OCI-LY7 (cell line): Measurements from ENCODE around the gene DCDC2C. TPM values are rescaled to one million over a fixed set of nuclear protein-coding genes. Genes with fewer than 3 reads are reported as not detected.

Source experiments
- BruUV-seq: library from RNA; stranded (reverse); fragments of 400-500 nt; replicated peaks from 2 replicates; lab custom pipeline; 2021; lab: Mats Ljungman, UMichigan
- CTCF ChIA-PET: fragments of 300-600 bp; sonication (Branson Sonifier 250); formaldehyde crosslinking; loops from one replicate; lab custom pipeline; 2022; ENCODE audit warnings: antibody characterized with exemption; ENCODE audit not compliant: unreplicated experiment; lab: Charles Lee
- POLR2A ChIA-PET: fragments of 300-600 bp; sonication (Branson Sonifier 250); formaldehyde crosslinking; loops from one replicate; lab custom pipeline; 2022; ENCODE audit warnings: antibody characterized with exemption; lab: Charles Lee
- DNase-seq: peaks from one replicate; pipeline ENCODE4 v3.0.0-alpha.2; 2015; ENCODE audit warnings: low spot score
- H2AFZ ChIP-seq: fragments of 200-600 bp; sonication (generic), shearing (Covaris generic); 2 replicates; pipeline ENCODE4 v1.6.1; 2014; ENCODE audit warnings: mild to moderate bottlenecking, antibody characterized with exemption, low read length, moderate library complexity
- H3K27ac ChIP-seq: fragments of 200-600 bp; sonication (generic); 2 replicates; pipeline ENCODE4 v1.5.1; 2014; ENCODE audit warnings: mixed run types, low read depth, mild to moderate bottlenecking, moderate library complexity, low read length, inconsistent platforms; ENCODE audit not compliant: poor library complexity, severe bottlenecking
- H3K36me3 ChIP-seq: fragments of 200-600 bp; sonication (generic); 2 replicates; pipeline ENCODE4 v1.6.1; 2014; ENCODE audit warnings: mild to moderate bottlenecking, antibody characterized with exemption, low read length, moderate library complexity, mixed read lengths; ENCODE audit not compliant: insufficient read depth
- H3K4me1 ChIP-seq: fragments of 200-600 bp; sonication (generic); 2 replicates; pipeline ENCODE4 v1.5.1; 2014; ENCODE audit warnings: mild to moderate bottlenecking, low read length; ENCODE audit not compliant: insufficient read depth, poor library complexity, severe bottlenecking
- H3K4me2 ChIP-seq: fragments of 200-600 bp; sonication (generic); 2 replicates; pipeline ENCODE4 v1.6.1; 2014; ENCODE audit warnings: mild to moderate bottlenecking, low read length
- H3K4me3 ChIP-seq: fragments of 200-600 bp; sonication (generic); 2 replicates; pipeline ENCODE4 v1.5.1; 2014; ENCODE audit warnings: mild to moderate bottlenecking, low read depth, low read length; ENCODE audit not compliant: poor library complexity, severe bottlenecking
- H3K79me2 ChIP-seq: fragments of 200-600 bp; sonication (generic); 2 replicates; pipeline ENCODE4 v1.6.1; 2016; ENCODE audit warnings: low read depth, mild to moderate bottlenecking, low read length, moderate library complexity, mixed read lengths; ENCODE audit not compliant: insufficient read depth
- H3K9me2 ChIP-seq: fragments of 200-600 bp; sonication (generic); 2 replicates; pipeline ENCODE4 v1.6.1; 2016; ENCODE audit warnings: mild to moderate bottlenecking, low read length, mixed read lengths; ENCODE audit not compliant: insufficient read depth
- H3K9me3 ChIP-seq: fragments of 200-600 bp; sonication (generic); 2 replicates; pipeline ENCODE4 v1.6.1; 2014; ENCODE audit warnings: mild to moderate bottlenecking, mixed run types, low read length, mixed read lengths
- H4K20me1 ChIP-seq: fragments of 200-600 bp; sonication (generic); 2 replicates; pipeline ENCODE4 v1.6.1; 2014; ENCODE audit warnings: mild to moderate bottlenecking, antibody characterized with exemption, low read length, moderate library complexity, mixed read lengths; ENCODE audit not compliant: insufficient read depth
- CTCF ChIP-seq: fragments of 200-600 bp; sonication (generic); conservative IDR thresholded peaks from 2 replicates; pipeline ENCODE4 v1.5.1; 2014; ENCODE audit warnings: mild to moderate bottlenecking, antibody characterized with exemption, low read length, moderate library complexity, mixed read lengths
- EZH2phosphoT487 ChIP-seq: fragments of 200-600 bp; sonication (generic); IDR thresholded peaks from 2 replicates; pipeline ENCODE4 v1.6.1; 2018; ENCODE audit warnings: low read depth, borderline replicate concordance, mild to moderate bottlenecking, mixed run types, antibody characterized with exemption, low read length, moderate library complexity, mixed read lengths
- intact Hi-C: fragments of 100-400 bp; cut with micrococcal nuclease; formaldehyde crosslinking; loops from one replicate; pipeline ENCODE4 v1.10.0; 2022; ENCODE audit not compliant: unreplicated experiment
- total RNA-seq, 2 experiments: library from RNA; depleted of rRNA in 1 of 2; stranded (reverse); fragments of >200 nt in 1 of 2; shearing (Covaris generic) in 1 of 2; gene quantifications; 2 replicates each; pipeline ENCODE4 v1.2.3, GENCODE V29; 2014 to 2022

DCDC2C gene
- total RNA-seq, 2 experiments from 2014 or later: not detected

GRCh38 chr2:3785220-3785889, 82.0 kb downstream of the DCDC2C start:
- no peaks in the 10 kb centered on the region for H3K36me3 ChIP-seq
- no peak overlapping the region for H3K4me2 ChIP-seq
- BruUV-seq: no TSS peak
- no peaks in the 10 kb centered on the region for H3K9me3 ChIP-seq
- DNase-seq: no peak
- ChIA-PET CTCF (no interaction called here), POLR2A (no interaction called here)
- no peak overlapping the region for H2AFZ ChIP-seq
- intact Hi-C loops: no loop called here
- H3K4me1 ChIP-seq: peaks cover 5% of the 10 kb centered on the region
- TF ChIP-seq CTCF: no peak
- no peak for TF ChIP-seq EZH2phosphoT487
- H3K27ac ChIP-seq: no peak overlapping the region
- H3K4me3 ChIP-seq: no peak overlapping the region
- no peaks in the 10 kb centered on the region for H4K20me1 ChIP-seq
- no peaks in the 10 kb centered on the region for H3K79me2 ChIP-seq
- H3K9me2 ChIP-seq: no peaks in the 10 kb centered on the region

- Histone ChIP-seq H3K4me1 (peaks cover 1% of the 10 kb centered on the region), H3K4me2 (no peak overlapping the region), H4K20me1 (no peaks in the 10 kb centered on the region), H3K27ac (no peak overlapping the region), H3K36me3 (no peaks in the 10 kb centered on the region), H3K4me3 (no peak overlapping the region), H3K79me2 (no peaks in the 10 kb centered on the region), H2AFZ (no peak overlapping the region), H3K9me3 (no peaks in the 10 kb centered on the region), H3K9me2 (no peaks in the 10 kb centered on the region)
- BruUV-seq: no TSS peak
- ChIA-PET CTCF (no interaction called here), POLR2A (no interaction called here)
- DNase-seq: no peak
- TF ChIP-seq CTCF: no peak
- no peak for TF ChIP-seq EZH2phosphoT487
- intact Hi-C loops: no loop called here
Observed at GRCh38 chr2:3785890-3786273, 82.5 kb downstream of the DCDC2C start.

- no peak overlapping the region for H3K27ac ChIP-seq
- intact Hi-C loops: no loop called here
- no peak for TF ChIP-seq CTCF
- TF ChIP-seq EZH2phosphoT487: no peak
- no peaks in the 10 kb centered on the region for H3K36me3 ChIP-seq
- no peaks in the 10 kb centered on the region for H4K20me1 ChIP-seq
- no peak for DNase-seq
- no peaks in the 10 kb centered on the region for H3K9me3 ChIP-seq
- no peak overlapping the region for H2AFZ ChIP-seq
- H3K4me2 ChIP-seq: no peak overlapping the region
- CTCF ChIA-PET: no interaction called here
- no peak overlapping the region for H3K4me3 ChIP-seq
- H3K79me2 ChIP-seq: no peaks in the 10 kb centered on the region
- H3K4me1 ChIP-seq: no peaks in the 10 kb centered on the region
- POLR2A ChIA-PET: no interaction called here
- no peaks in the 10 kb centered on the region for H3K9me2 ChIP-seq
- BruUV-seq: no TSS peak
Observed at GRCh38 chr2:3787768-3788167, 84.4 kb downstream of the DCDC2C start.
